ENCODE data around the gene ZMIZ1.

DNA sequence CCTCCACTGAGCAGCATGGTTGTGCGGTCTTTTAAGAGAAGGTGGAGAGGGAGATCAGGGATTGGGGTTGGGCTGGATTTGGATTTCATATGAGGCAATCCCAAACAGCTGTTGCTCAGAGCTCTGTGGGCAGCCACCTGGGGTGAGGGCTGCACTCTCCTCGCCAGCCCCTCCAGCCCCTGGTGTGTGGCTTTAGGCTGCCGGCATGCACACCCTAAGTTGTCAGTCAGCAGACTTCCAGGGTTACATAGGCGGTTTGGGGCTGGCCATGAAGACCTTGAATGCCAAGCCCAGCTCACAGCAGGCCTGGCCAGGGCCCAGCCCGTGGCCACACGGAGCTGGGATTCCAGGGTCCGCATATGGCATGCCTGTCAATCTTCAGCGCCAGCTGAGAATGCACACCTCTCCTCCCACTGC is 54.8 kb downstream of the ZMIZ1 start:
- TF ChIP-seq, protein P1, sequence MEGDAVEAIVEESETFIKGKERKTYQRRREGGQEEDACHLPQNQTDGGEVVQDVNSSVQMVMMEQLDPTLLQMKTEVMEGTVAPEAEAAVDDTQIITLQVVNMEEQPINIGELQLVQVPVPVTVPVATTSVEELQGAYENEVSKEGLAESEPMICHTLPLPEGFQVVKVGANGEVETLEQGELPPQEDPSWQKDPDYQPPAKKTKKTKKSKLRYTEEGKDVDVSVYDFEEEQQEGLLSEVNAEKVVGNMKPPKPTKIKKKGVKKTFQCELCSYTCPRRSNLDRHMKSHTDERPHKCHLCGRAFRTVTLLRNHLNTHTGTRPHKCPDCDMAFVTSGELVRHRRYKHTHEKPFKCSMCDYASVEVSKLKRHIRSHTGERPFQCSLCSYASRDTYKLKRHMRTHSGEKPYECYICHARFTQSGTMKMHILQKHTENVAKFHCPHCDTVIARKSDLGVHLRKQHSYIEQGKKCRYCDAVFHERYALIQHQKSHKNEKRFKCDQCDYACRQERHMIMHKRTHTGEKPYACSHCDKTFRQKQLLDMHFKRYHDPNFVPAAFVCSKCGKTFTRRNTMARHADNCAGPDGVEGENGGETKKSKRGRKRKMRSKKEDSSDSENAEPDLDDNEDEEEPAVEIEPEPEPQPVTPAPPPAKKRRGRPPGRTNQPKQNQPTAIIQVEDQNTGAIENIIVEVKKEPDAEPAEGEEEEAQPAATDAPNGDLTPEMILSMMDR (IDR thresholded peaks at IDR 0.05), result no peak
- no peak for TF ChIP-seq ZFX (IDR thresholded peaks at IDR 0.05; ENCODE audit: borderline replicate concordance)
